GM19240 (cell line): ENCODE data around the gene MUCL3.
"Not testable (repeated sequence)": the region's sequence is repeated elsewhere in the genome, so short reads cannot be mapped to it uniquely, and the experiment has no call there.

ENCODE experiments used
- DNase-seq: peaks from one replicate; pipeline ENCODE4 v3.0.0; 2011; ENCODE audit warnings: low spot score; ENCODE audit not compliant: insufficient read length

Gene MUCL3, protein sequence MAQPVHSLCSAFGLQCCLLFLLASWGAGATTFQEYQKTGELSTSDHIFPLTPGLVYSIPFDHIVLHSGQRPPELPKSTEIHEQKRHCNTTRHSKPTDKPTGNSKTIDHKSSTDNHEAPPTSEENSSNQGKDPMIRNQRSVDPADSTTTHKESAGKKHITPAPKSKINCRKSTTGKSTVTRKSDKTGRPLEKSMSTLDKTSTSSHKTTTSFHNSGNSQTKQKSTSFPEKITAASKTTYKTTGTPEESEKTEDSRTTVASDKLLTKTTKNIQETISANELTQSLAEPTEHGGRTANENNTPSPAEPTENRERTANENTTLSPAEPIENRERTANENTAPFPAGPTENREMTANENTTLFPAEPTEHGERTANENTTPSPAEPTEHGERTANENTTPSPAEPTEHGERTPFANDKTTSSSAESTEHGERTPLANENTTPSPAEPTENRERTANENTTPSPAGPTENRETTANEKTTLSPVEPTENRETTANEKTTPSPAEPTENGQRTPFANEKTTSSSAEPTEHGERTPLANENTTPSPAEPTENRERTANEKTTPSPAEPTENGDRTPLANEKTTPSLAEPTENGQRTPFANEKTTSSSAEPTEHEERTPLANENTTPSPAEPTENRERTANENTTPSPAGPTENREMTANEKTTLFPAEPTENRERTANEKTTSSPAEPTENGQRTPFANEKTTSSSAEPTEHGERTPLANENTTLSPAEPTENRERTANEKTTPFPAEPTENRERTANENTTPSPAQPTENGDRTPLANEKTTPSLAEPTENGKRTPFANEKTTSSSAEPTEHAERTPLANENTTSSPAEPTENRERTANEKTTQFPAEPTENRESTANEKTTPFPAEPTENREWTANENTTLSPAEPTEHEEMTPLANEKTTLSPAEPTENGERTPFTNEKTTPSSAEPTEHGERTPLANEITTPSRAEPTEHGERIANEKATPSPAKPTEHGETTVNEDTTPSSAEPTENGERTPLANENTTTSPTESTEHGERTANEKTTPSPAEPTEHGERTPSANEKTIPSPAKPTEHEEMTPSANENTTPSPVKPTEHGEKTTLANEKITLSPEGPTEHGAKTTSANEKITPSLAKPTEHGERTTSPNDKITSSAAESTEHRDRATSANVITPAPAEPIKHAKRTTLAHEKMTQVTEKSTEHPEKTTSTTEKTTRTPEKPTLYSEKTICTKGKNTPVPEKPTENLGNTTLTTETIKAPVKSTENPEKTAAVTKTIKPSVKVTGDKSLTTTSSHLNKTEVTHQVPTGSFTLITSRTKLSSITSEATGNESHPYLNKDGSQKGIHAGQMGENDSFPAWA (N-terminal part only)

DNA sequence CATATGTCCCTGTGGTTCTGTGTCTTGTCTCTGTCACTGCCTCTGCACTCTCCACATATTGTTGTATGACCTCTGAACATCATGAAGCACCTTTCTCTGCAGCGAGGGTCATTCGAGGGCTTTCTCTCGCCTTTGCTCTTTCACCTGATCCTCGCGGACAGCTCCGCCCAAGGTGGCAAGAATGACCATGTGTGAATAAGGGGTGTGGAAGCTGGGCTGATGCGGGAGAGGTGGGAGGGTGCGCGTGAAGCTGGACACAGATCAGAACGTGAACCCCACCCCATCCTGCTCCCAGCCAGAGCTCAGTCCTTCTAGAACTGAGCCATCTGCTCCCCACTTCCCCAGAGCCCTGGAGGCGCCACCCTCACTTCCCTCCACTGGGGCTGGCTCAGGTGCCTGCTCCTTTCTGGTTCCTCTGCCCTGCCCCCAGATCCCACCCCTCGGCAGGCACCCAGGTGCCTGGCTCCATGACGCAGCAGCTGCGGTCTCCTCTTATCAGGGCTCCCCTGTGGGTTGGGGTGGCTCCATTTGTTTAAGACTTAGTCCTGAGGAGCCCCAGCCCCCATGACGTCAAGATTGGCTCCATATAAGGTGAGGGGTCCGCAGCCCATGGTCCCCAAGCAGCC lies at the start of gene MUCL3:
Gene MUCL3 (plus strand): TSS at position 613 of the 626 bp plus-strand sequence. CDS start 27 bp downstream, outside the sequence.
- no peak for DNase-seq

DNA sequence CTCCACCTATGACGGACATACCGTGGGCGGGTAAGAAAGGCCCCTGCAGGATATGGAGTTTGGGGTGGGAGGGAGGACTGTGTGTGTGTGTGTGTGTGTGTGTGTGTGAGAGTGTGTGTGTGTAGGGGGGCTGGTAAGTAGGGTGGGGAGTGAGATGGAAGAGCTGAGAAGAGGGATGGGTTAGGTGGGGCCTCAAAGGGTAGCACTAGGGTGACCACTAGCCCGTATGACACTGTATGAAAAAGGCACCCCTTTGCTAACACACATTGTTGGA lies 49.4 kb upstream of the MUCL3 start:
- no peak for DNase-seq

DNA sequence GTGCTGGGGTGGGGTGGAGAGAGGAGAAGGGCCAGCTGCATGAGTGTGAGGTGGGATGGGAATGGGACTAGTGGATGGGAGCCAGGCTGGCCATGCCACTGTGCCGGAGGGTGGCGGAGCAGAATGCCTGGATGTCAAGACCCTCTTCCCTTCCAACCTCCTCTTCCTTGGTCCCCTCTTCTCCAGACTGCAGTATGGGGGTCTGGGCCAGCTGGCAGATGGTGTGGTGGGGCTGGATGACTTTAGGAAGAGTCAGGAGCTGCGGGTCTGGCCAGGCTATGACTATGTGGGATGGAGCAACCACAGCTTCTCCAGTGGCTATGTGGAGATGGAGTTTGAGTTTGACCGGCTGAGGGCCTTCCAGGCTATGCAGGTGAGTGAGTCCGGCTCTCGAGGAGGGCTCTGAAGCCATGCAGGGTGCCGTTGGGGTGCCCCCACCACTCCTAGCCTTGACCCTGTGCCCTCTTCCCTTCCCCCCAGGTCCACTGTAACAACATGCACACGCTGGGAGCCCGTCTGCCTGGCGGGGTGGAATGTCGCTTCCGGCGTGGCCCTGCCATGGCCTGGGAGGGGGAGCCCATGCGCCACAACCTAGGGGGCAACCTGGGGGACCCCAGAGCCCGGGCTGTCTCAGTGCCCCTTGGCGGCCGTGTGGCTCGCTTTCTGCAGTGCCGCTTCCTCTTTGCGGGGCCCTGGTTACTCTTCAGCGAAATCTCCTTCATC lies 48.8 kb upstream of the MUCL3 start:
- DNase-seq = no peak

DNA sequence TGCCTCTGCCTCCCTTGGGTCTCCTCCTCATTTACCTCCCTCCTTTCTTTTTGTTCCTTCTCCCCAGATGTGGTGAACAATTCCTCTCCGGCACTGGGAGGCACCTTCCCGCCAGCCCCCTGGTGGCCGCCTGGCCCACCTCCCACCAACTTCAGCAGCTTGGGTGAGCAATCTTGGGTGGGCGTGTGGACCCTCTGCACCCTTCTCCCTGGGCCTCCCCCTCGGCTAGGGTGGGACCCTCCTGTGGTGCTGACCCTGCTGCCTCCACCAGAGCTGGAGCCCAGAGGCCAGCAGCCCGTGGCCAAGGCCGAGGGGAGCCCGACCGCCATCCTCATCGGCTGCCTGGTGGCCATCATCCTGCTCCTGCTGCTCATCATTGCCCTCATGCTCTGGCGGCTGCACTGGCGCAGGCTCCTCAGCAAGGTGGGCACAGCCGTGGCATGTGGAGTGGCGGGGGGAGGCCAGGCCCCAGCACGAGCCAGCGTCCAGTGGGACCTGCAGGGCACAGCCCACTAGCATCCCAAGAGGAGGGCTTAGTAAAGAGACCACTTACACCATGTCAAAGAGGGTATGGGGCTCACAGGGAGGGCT lies 47.7 kb upstream of the MUCL3 start:
- no peak for DNase-seq

DNA sequence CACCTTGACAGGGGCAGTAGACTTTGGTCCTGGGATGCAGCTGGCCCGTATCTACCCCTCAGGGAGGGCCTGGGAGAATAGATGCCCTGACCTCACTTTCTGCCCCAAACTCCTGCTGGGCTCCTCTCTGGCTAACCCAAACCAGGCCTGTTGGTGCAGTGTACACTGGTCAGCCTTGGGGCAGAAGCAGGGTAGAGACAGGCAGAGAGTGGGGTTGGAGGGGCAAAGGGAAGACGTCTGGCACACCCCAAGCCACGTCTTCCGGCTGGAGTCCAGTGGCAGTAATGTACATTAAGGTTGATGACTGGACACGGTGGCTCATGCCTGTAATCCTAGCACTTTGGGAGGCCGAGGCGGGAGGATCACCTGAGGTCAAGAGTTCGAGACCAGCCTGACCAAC lies 47.1 kb upstream of the MUCL3 start:
- no peak for DNase-seq

DNA sequence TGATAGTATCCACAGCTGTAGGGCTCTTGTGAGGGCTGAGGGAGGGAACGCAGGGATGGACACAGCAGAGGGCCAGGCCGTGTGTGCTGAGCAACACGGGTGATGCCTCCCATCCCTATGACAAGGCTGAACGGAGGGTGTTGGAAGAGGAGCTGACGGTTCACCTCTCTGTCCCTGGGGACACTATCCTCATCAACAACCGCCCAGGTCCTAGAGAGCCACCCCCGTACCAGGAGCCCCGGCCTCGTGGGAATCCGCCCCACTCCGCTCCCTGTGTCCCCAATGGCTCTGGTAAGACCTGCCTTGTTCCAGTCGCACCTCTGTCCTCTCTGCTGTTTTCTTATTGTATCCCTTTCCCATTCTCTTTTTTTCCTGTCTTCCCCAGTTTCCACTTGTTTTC lies 46.4 kb upstream of the MUCL3 start:
- DNase-seq = no peak

DNA sequence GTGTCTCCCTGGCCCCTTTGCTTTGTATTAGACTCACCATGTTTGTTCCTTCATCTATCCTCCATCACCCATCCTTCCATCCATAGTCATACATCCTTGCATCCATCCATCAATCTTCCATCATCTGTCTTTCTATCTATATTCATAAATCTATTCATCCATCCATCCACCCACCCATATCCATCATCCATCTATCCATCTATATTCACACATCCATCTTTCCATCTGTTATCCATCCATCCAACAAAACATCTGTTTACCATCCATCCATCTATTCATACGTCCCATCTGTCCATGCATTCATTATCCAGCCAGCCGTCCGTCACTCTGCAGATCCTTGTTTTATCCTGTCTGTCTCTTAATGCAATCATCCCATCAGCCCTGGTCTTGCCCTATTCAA lies 45.8 kb upstream of the MUCL3 start:
- no peak for DNase-seq

DNA sequence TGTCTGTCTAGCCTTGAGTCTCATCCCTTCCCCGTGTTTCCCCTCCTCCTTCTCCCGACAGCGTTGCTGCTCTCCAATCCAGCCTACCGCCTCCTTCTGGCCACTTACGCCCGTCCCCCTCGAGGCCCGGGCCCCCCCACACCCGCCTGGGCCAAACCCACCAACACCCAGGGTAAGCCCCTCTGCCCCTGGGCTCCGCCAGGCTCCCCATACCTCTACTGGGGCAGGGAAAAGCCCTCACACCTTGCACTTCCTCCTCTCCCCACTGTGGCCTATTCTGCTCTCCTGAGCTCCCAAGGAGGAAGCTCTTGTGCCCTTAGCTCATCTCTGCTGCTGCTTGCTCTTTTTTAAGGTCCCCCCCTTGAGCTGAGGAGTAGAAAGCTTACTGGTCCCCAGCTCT lies 45.4 kb upstream of the MUCL3 start:
- no peak for DNase-seq

DNA sequence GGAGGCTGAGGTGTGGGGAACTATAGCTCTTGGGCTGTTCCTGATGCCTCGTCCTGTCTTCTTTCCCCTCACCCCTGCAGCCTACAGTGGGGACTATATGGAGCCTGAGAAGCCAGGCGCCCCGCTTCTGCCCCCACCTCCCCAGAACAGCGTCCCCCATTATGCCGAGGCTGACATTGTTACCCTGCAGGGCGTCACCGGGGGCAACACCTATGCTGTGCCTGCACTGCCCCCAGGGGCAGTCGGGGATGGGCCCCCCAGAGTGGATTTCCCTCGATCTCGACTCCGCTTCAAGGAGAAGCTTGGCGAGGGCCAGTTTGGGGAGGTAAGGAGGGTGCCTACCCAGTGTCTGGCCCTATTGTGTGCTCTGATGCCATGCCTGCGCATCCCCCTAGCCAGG lies 44.2 kb upstream of the MUCL3 start:
- DNase-seq = no peak

DNA sequence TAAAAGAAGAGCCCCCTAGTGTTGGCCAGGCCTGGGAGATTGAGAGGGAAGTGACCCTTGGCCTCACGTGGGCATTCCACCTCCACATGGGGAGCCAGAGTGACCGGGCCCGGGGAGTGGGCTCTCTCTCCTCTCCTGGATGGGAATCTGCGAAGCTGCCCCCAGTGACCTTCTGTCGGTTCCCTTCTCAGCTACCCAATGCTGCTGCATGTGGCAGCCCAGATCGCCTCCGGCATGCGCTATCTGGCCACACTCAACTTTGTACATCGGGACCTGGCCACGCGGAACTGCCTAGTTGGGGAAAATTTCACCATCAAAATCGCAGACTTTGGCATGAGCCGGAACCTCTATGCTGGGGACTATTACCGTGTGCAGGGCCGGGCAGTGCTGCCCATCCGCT lies 42.9 kb upstream of the MUCL3 start:
- DNase-seq = no peak

DNA sequence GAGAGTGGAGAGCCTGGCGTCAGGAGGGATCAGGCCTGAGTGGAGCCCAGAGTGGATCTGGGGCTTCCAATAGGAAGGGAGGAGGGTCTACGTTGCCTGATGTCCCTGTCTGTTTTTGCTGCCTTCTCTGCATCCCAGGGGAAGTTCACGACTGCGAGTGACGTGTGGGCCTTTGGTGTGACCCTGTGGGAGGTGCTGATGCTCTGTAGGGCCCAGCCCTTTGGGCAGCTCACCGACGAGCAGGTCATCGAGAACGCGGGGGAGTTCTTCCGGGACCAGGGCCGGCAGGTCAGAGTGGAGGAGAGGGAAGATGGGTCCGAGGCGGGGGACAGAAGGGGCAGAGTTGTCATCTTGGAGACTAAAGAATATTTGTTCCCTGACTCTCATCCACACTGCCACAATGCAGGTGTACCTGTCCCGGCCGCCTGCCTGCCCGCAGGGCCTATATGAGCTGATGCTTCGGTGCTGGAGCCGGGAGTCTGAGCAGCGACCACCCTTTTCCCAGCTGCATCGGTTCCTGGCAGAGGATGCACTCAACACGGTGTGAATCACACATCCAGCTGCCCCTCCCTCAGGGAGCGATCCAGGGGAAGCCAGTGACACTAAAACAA lies 41.9 kb upstream of the MUCL3 start:
- no peak for DNase-seq

DNA sequence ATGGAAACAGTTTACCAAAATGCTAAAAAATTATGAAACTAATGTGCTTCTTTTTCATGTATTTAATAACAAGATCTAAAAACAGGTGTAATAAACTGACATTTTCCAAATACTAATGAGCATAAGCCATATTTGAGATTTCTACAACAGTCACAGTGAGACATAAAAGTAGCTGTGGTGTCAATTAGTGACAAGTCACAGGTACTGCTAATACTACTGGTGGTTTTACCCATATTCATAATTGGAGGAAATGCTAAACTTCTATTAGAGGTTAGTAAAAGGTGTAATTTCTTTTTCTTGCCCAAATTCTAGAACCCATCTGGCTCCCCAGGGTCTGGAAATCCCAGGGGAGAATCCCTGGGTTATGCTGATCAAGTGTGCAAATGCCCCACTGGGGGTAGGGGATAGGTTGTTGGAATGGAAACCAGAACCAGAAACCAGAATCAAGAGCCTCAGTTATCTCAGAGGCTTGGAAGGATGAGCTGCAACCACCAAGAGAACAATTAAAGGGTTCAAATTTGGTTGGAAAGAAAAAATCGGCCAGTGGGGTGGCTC lies 39.8 kb upstream of the MUCL3 start:
- DNase-seq = no peak

DNA sequence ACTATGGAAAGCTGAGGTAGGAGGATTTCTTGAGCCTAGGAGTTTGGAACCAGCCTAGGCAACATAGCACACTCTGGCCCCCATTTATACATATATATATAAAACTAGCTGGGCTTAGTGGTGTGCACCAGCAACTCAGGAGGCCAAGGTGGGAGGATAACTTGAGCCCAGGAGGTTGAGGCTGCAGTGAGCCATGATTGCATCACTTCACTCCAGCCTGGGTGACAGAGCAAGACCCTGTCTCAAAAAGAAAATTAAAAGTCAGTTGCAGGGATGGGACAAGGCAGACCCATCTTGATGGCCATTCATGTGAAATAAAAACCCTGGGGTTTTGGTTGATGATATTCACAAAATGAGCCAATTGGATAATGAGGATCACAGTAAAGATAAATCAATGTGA lies 39.3 kb upstream of the MUCL3 start:
- DNase-seq = no peak

DNA sequence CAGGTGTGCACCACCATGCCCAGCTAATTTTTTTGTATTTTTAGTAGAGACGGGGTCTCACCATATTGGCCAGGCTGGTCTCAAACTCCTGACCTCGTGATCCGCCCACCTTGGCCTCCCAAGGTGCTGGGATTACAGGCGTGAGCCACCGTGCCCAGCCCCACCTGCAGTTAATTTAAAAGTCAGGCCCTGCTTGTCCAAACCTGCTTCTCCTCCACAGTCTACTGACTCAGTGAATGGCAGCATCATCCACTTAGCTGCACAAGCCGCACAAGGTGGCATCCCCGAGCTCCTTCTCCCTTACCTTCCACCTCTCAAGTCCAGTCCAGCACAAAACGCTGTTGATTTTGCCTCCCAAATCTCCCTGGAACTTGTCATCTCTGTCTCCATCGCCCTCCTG lies 38.6 kb upstream of the MUCL3 start:
- DNase-seq = not testable (repeated sequence)

DNA sequence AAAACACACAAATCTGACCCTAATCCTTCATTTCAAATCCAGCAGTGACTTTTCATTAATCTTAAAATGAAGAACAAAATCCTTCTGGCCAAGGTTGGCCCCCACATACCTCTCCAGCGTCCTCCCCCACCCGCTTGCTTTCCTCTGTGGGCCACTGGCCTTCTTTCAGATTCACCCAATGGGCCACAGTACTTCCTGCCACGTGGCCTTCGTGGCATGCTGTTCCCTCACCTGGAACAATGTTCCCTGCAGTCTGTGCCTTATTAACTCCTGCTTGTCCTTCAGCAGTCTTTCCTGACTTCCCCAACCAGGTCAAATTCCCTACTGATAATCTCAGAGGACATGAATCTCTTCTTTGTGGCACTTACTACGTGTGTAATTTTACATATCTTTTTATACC lies 38.1 kb upstream of the MUCL3 start:
- no peak for DNase-seq

DNA sequence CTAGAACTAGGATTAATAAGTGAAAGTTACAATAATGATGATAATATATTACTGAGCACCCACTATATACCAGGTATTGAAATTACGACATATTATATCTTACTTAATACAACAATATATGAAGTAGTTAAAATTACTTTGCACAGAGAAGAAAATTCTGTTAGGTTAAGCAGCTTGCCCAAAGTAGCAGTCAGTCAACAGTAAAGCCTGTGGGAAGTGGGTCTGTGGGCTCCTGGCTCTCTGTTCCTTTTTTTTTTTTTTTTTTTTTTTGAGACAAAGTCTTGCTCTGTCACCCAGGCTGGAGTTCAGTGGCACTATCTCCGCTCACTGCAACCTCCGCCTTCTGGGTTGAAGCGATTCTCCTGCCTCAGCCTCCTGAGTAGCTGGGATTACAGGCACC lies 37.5 kb upstream of the MUCL3 start:
- no peak for DNase-seq

DNA sequence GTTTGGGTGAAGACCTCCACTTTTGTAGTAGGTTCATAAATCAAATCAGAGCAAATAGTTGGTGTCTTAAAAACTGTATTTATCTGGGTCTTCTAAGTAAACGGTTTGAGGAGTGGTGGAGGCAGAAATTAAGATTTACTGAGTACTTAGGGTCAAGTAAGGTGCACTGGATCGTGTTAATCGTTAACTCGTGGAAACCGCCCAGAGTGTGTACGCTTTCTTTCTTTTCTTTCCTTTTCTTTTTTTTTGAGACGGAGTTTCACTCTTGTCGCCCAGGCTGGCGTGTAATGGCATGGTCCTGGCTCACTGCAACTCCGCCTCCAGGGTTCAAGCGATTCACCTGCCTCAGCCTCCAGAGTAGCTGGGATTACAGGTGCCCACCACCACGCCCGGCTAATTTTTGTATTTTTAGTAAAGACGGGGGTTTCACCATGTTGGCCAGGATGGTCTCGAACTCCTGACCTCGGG lies 33.4 kb upstream of the MUCL3 start:
- not testable (repeated sequence) for DNase-seq

DNA sequence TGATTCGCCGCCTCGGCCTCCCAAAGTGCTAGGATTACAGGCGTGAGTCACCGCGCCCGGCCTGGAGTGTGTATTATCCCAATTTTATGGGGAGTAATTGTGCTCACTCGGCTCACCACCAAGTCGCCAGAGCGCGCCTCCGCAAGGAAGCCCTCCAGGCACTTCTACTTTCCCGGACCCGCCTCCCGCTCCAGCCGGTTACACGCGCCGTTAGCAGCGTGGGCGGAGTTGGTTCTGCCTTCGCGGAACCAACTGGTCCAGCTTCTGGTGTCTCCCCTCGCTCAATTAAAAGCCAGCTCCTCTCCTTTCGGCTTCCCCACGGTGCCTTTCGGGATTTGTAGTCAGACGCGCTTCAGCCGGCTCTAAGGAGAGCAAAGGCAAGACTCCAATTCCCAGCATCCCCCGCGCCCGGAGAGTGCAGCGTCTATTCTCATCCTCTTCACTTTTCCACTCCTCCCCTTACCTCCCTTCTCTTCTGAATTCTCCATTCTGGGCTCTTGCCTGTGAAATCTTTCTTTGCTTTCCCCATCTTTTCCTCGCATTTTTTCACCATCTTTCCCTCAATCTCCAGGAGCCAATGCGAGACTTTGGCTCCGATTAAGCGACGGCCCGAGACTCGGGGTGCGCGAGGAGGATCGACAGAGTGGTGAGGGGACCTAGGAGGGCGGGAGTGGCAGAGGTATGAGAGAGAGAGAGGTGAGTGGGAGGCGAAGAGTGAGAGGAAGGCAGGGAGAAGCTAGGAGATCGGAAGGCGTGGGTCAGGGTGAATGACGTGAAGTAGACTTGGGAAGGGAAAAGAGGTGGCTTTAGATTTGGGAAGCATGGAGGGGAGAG lies 32.8 kb upstream of the MUCL3 start, which contains the start of gene GTF2H4:
Gene GTF2H4 (plus strand): TSS at position 450 of the 834 bp plus-strand sequence.
- peak; percentile 95 for DNase-seq
